ENCODE measurements around the gene MKI67. TPM values are rescaled to one million over a fixed set of nuclear protein-coding genes. Genes with fewer than 3 reads are reported as not detected.

The MKI67 gene
- total RNA-seq, 1 donor from 2014 or later: 140 TPM

DNA sequence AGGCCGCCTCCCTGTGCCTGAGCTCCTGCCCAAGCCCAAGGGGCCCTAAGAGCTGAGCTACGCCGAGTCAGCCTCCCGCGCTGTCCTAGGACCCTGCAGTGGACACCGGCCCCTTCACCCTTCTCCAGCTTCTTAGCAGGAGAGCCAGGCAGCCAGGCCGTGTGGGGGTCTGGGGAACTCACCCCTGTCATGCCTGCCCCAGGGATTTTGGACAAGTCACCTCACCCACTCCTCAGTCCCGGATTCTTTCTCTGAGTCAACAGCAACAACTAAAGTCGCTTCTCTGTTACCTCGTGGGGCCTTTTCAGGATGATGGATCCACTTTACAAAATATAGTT, 79.3 kb downstream of the MKI67 start:
- no peak overlapping the region for H3K27ac Mint-ChIP-seq (ENCODE audit: unreplicated experiment)
- H3K4me1 Mint-ChIP-seq: peaks cover 17% of the 10 kb centered on the region
- no peaks in the 10 kb centered on the region for H3K9me3 Mint-ChIP-seq
- no peaks in the 10 kb centered on the region for H3K36me3 Mint-ChIP-seq (ENCODE audit: low read depth)
- TF ChIP-seq, protein P1, sequence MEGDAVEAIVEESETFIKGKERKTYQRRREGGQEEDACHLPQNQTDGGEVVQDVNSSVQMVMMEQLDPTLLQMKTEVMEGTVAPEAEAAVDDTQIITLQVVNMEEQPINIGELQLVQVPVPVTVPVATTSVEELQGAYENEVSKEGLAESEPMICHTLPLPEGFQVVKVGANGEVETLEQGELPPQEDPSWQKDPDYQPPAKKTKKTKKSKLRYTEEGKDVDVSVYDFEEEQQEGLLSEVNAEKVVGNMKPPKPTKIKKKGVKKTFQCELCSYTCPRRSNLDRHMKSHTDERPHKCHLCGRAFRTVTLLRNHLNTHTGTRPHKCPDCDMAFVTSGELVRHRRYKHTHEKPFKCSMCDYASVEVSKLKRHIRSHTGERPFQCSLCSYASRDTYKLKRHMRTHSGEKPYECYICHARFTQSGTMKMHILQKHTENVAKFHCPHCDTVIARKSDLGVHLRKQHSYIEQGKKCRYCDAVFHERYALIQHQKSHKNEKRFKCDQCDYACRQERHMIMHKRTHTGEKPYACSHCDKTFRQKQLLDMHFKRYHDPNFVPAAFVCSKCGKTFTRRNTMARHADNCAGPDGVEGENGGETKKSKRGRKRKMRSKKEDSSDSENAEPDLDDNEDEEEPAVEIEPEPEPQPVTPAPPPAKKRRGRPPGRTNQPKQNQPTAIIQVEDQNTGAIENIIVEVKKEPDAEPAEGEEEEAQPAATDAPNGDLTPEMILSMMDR (conservative IDR thresholded peaks at IDR 0.05): no peak
- no peaks in the 10 kb centered on the region for H3K27me3 Mint-ChIP-seq (ENCODE audit: low read depth)
- no peak overlapping the region for H3K4me3 Mint-ChIP-seq
- DNase-seq (ENCODE audit: low read depth, low spot score): no peak

Other genes starting within 250 kb of the MKI67 start
- gene CLRN3, start 233.5 kb downstream of the MKI67 start, total RNA-seq: not detected in 2 replicates
- gene PTPRE, start 219.3 kb downstream of the MKI67 start, total RNA-seq: 1.8 and 2.3 TPM in 2 replicates